GM18868 (cell line): Measurements from ENCODE around the gene UNCX.
"Not testable (repeated sequence)": the region's sequence is repeated elsewhere in the genome, so short reads cannot be mapped to it uniquely, and the experiment has no call there.

Experiments
- ATAC-seq: cut with Tn5 transposase; IDR thresholded peaks from one replicate; pipeline ENCODE4 v1.9.1; 2021; ENCODE audit warnings: mild to moderate bottlenecking, moderate library complexity; ENCODE audit not compliant: unreplicated experiment

UNCX gene

GRCh38 chr7:1255080-1255816 is 22.6 kb downstream of the UNCX start:
- no peak for ATAC-seq

GRCh38 chr7:1255817-1256340 is 23.2 kb downstream of the UNCX start:
- ATAC-seq, result no peak

GRCh38 chr7:1256621-1257020 is 23.9 kb downstream of the UNCX start:
- no peak for ATAC-seq

GRCh38 chr7:1257221-1257620 is 24.5 kb downstream of the UNCX start:
- ATAC-seq, result no peak

GRCh38 chr7:1257863-1258262 is 25.2 kb downstream of the UNCX start:
- ATAC-seq, result no peak

- no peak for ATAC-seq
Observed at GRCh38 chr7:1259621-1260243, 27.1 kb downstream of the UNCX start.

- no peak for ATAC-seq
Observed at GRCh38 chr7:1260244-1260635, 27.6 kb downstream of the UNCX start.

GRCh38 chr7:1261036-1261435 is 28.4 kb downstream of the UNCX start:
- ATAC-seq, result not testable (repeated sequence)

GRCh38 chr7:1262441-1262840 is 29.8 kb downstream of the UNCX start:
- ATAC-seq, result no peak

GRCh38 chr7:1263391-1263951 is 30.8 kb downstream of the UNCX start:
- ATAC-seq, result no peak

GRCh38 chr7:1264345-1265280 is 31.9 kb downstream of the UNCX start:
- ATAC-seq, result no peak

GRCh38 chr7:1267016-1267900 is 34.6 kb downstream of the UNCX start:
- ATAC-seq, result no peak

GRCh38 chr7:1268076-1268815 is 35.6 kb downstream of the UNCX start:
- no peak for ATAC-seq

- ATAC-seq, result no peak
Observed at GRCh38 chr7:1268866-1269265, 36.2 kb downstream of the UNCX start.

GRCh38 chr7:1269336-1269890 is 36.7 kb downstream of the UNCX start:
- ATAC-seq, result no peak

GRCh38 chr7:1270181-1270580 is 37.5 kb downstream of the UNCX start:
- ATAC-seq, result no peak

GRCh38 chr7:1271046-1271445 is 38.4 kb downstream of the UNCX start:
- no peak for ATAC-seq

GRCh38 chr7:1271656-1272055 is 39.0 kb downstream of the UNCX start:
- ATAC-seq, result no peak

- ATAC-seq, result not testable (repeated sequence)
Observed at GRCh38 chr7:1272136-1272535, 39.5 kb downstream of the UNCX start.
